H1 (cell line): Measurements from ENCODE around the gene GASK1B. TPM values are rescaled to one million over a fixed set of nuclear protein-coding genes. Genes with fewer than 3 reads are reported as not detected.

Experiments used
- ASH2L ChIP-seq: fragments of 200-600, 300-600 bp; sonication (generic); IDR thresholded peaks from one replicate; pipeline ENCODE4 v1.7.1; 2017; ENCODE audit warnings: low read length
- BACH1 ChIP-seq: IDR thresholded peaks from 2 replicates; pipeline ENCODE4 v1.6.1; 2012; ENCODE audit warnings: low read length, improper control_type of control experiment
- CEBPB ChIP-seq: IDR thresholded peaks from 2 replicates; pipeline ENCODE4 v1.6.1; 2012; ENCODE audit warnings: low read depth, low read length
- CHD1 ChIP-seq: IDR thresholded peaks from 2 replicates; pipeline ENCODE4 v1.6.1; 2012; ENCODE audit warnings: low read depth, low read length, improper control_type of control experiment
- EP300 ChIP-seq, 2 experiments: IDR thresholded peaks; 1 replicate in 1 of 2; 2 replicates in 1 of 2; pipeline ENCODE4 v1.6.1; 2011 to 2012; ENCODE audit warnings: low read depth in 2 of 2, low read length in 2 of 2, mild to moderate bottlenecking in 2 of 2, borderline replicate concordance in 1 of 2, inconsistent platforms in 1 of 2, moderate library complexity in 1 of 2
- GABPA ChIP-seq: IDR thresholded peaks from 2 replicates; pipeline ENCODE4 v1.6.1; 2011; ENCODE audit warnings: mild to moderate bottlenecking, low read length, moderate library complexity, borderline replicate concordance; ENCODE audit not compliant: insufficient read depth
- HDAC6 ChIP-seq: IDR thresholded peaks from one replicate; pipeline ENCODE4 v1.7.1; 2012; ENCODE audit warnings: low read depth, mild to moderate bottlenecking, inconsistent platforms, low read length, moderate library complexity
- JUN ChIP-seq: IDR thresholded peaks from 2 replicates; pipeline ENCODE4 v1.6.1; 2011; ENCODE audit warnings: low read depth, mild to moderate bottlenecking, improper control_type of control experiment, low read length
- NANOG ChIP-seq: IDR thresholded peaks from 2 replicates; pipeline ENCODE4 v1.6.1; 2011; ENCODE audit warnings: low read length, low read depth, mild to moderate bottlenecking, inconsistent platforms; ENCODE audit not compliant: insufficient read depth, poor library complexity, severe bottlenecking
- POLR2A ChIP-seq, 2 experiments: IDR thresholded peaks; 1 replicate in 1 of 2; 2 replicates in 1 of 2; pipeline ENCODE4 v1.6.1; 2011; ENCODE audit warnings: low read depth in 2 of 2, low read length in 2 of 2, mild to moderate bottlenecking in 2 of 2; ENCODE audit errors: control extremely low read depth in 1 of 2
- RBBP5 ChIP-seq: IDR thresholded peaks from 2 replicates; pipeline ENCODE4 v1.7.1; 2012; ENCODE audit warnings: low read depth, mild to moderate bottlenecking, inconsistent platforms, low read length, moderate library complexity, borderline replicate concordance
- RNF2 ChIP-seq: fragments of 200-900, 300-1000 bp; sonication (generic); IDR thresholded peaks from 2 replicates; pipeline ENCODE4 v1.7.1; 2016; ENCODE audit warnings: borderline replicate concordance, low read depth, mild to moderate bottlenecking, antibody characterized with exemption, low read length; ENCODE audit not compliant: poor library complexity, severe bottlenecking; ENCODE audit errors: missing control alignments
- RXRA ChIP-seq: IDR thresholded peaks from 2 replicates; pipeline ENCODE4 v1.6.1; 2011; ENCODE audit warnings: low read depth, mild to moderate bottlenecking, low read length, moderate library complexity; ENCODE audit not compliant: insufficient read depth
- SP4 ChIP-seq: IDR thresholded peaks from 2 replicates; pipeline ENCODE4 v1.6.1; 2012; ENCODE audit warnings: low read length, inconsistent platforms
- SRF ChIP-seq: IDR thresholded peaks from 2 replicates; pipeline ENCODE4 v1.6.1; 2011; ENCODE audit warnings: mild to moderate bottlenecking, low read depth, low read length, moderate library complexity
- SUZ12 ChIP-seq: fragments of 200-600 bp; sonication (generic); IDR thresholded peaks from 2 replicates; pipeline ENCODE4 v1.6.1; 2012; ENCODE audit warnings: mild to moderate bottlenecking, inconsistent platforms, low read length, moderate library complexity, mixed read lengths
- YY1 ChIP-seq: IDR thresholded peaks from 2 replicates; pipeline ENCODE4 v1.6.1; 2011; ENCODE audit warnings: low read depth, mild to moderate bottlenecking, low read length
- ZNF274 ChIP-seq: IDR thresholded peaks from 2 replicates; pipeline ENCODE4 v1.7.0; 2012; ENCODE audit warnings: low read length, borderline replicate concordance; ENCODE audit errors: extremely low read depth
- polyA plus RNA-seq, 7 experiments: library from polyadenylated mRNA; depleted of rRNA in 3 of 7; stranded (reverse) in 5 of 7; unstranded in 2 of 7; fragments of >200 nt in 5 of 7; fragments of 200-250 nt in 2 of 7; gene quantifications; 1 replicate in 5 of 7; 2 replicates in 1 of 7; 4 replicates in 1 of 7; pipeline versions ENCODE4 v1.2.1 to v1.2.3, GENCODE V29; 2011 to 2013; ENCODE audit warnings: missing spikeins in 2 of 7, mixed read lengths in 2 of 7
- total RNA-seq: library from RNA; stranded (reverse); fragmentation: NEBNext Ultra II Directional; extraction: Animal tissue kit (Norgen Biotek cat#: 25700); gene quantifications from 2 replicates; pipeline ENCODE4 v1.2.1, GENCODE V29; 2021
- TF ChIP-seq, protein P1 (sequence below): IDR thresholded peaks from 2 replicates; pipeline ENCODE4 v1.6.1; 2011; ENCODE audit warnings: low read length, improper control_type of control experiment
- TF ChIP-seq, protein P2 (sequence below): IDR thresholded peaks from 2 replicates; pipeline ENCODE4 v1.6.1; 2012; ENCODE audit warnings: low read length, inconsistent platforms
- TF ChIP-seq, protein P3 (sequence below): IDR thresholded peaks from 2 replicates; pipeline ENCODE4 v1.6.1; 2012; ENCODE audit warnings: inconsistent platforms

Gene GASK1B
- total and polyA plus RNA-seq, 2 of the 8 experiments (the other 6 are each of a cell fraction or from before 2014, with no cell fraction given): not detected

DNA sequence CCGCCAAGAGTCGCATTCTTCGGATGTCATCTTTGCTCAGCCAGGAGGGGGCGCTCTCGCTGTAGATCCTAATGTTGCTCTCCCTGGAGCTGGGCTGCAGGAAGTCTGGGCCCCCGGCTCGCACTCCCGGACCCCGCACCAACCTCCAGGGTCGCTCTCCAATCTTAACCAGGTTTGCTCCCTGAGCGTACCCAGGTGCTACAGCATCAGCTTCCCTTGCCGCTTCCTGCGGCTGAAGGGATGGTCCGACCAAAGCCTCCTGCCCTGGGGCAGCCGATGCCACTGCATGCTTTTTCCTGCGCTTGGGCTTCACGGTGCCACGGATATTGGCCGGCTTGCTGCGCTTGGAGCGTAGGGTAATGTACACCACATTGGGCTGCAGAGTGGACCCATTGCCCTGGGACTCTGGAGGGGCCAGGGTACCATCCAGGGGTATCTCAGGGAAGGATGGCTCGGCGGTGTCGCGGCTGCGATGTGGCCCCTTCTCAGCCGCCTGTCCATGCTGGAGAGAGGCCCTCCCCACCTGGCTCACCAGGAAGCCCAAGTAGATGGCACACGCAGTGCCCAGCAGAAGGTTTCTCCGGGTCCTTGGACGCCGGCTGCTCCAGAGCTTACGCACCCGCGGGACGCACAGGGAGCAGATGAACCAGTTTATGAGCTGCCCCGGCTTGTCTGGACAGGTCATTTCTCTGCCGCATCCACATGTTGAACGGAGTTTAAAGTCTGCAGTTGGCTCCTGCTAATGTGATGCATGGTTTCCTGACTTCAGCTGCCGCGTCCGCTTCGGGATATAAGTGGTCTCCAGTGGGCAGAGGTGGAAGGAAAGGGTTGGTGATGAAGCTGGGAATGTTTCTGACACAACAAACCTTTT is 1.9 kb downstream of the GASK1B start (continued):
- TF ChIP-seq, protein P1, sequence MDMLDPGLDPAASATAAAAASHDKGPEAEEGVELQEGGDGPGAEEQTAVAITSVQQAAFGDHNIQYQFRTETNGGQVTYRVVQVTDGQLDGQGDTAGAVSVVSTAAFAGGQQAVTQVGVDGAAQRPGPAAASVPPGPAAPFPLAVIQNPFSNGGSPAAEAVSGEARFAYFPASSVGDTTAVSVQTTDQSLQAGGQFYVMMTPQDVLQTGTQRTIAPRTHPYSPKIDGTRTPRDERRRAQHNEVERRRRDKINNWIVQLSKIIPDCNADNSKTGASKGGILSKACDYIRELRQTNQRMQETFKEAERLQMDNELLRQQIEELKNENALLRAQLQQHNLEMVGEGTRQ: no peak
- TF ChIP-seq RXRA (no peak), EP300 (IDR thresholded peaks at IDR 0.05; ENCODE audit: borderline replicate concordance in 1 of 2, low read depth in 2 of 2, low read length in 2 of 2) (no peak), YY1 (no peak), NANOG (no peak), BACH1 (no peak), SP4 (no peak), CEBPB (no peak), SRF (no peak), RBBP5 (no peak), GABPA (no peak), ZNF274 (no peak), ASH2L (no peak), JUN (no peak), CHD1 (no peak), POLR2A (IDR thresholded peaks at IDR 0.05; ENCODE audit: control extremely low read depth in 1 of 2, low read depth in 2 of 2, low read length in 2 of 2) (no peak), SUZ12 (no peak), HDAC6 (no peak), RNF2 (no peak)
- TF ChIP-seq, protein P2, sequence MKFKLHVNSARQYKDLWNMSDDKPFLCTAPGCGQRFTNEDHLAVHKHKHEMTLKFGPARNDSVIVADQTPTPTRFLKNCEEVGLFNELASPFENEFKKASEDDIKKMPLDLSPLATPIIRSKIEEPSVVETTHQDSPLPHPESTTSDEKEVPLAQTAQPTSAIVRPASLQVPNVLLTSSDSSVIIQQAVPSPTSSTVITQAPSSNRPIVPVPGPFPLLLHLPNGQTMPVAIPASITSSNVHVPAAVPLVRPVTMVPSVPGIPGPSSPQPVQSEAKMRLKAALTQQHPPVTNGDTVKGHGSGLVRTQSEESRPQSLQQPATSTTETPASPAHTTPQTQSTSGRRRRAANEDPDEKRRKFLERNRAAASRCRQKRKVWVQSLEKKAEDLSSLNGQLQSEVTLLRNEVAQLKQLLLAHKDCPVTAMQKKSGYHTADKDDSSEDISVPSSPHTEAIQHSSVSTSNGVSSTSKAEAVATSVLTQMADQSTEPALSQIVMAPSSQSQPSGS: no peak
- TF ChIP-seq, protein P3, sequence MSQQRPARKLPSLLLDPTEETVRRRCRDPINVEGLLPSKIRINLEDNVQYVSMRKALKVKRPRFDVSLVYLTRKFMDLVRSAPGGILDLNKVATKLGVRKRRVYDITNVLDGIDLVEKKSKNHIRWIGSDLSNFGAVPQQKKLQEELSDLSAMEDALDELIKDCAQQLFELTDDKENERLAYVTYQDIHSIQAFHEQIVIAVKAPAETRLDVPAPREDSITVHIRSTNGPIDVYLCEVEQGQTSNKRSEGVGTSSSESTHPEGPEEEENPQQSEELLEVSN: no peak
